GM15510 (cell line): ENCODE results near the gene URAD.

Source experiments
- POLR2A ChIP-seq: IDR thresholded peaks from 3 replicates; pipeline ENCODE4 v1.6.1; 2011; ENCODE audit warnings: borderline replicate concordance; ENCODE audit not compliant: insufficient read length; ENCODE audit errors: extremely low read depth

The URAD gene, protein sequence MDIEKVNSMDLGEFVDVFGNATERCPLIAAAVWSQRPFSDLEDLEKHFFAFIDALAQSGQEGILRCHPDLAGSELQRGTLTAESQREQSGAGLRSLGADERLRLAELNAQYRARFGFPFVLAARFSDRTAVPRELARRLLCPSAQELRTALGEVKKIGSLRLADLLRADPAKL

GRCh38 chr13:27988520-27988919, at the start of gene URAD:
Gene URAD (minus strand): TSS chr13:27988693. CDS start chr13:27988637, 56 bp downstream.
- no peak for TF ChIP-seq POLR2A

GRCh38 chr13:28037399-28037798, 48.9 kb upstream of the URAD start:
- no peak for TF ChIP-seq POLR2A

DNA sequence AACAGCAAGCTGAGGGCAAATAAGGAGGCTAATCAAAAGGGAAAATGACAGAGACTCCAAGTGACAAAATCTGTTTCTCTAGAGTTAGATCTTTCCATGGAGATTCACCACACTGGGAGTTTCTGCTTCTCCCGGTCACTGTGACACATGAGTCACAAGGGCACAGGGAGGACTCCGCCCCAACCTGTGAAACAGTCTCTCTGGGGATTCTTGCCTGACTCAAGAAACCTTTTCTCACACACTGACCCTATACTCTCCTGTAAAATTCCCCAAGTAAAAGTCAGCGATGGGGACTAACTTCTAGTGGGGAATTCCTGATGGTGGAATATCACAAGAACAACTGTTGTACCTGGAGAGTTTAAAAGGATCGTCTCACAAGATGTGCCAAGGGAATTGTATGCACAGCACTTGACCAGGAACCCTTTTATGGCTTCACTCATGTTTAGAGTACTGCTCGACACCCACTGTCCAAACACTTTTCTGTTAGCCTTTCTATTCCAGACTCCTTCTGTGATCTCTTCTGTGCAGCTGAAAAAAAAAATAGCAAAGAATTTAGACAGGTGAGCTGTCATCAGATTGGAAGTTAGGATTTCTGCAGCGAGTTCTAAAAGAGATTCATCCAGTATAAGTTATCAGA, 46.8 kb upstream of the URAD start:
- no peak for TF ChIP-seq POLR2A

GRCh38 chr13:28033894-28034655, 45.6 kb upstream of the URAD start:
- TF ChIP-seq POLR2A, result no peak

GRCh38 chr13:28031896-28032288, 43.4 kb upstream of the URAD start:
- no peak for TF ChIP-seq POLR2A

DNA sequence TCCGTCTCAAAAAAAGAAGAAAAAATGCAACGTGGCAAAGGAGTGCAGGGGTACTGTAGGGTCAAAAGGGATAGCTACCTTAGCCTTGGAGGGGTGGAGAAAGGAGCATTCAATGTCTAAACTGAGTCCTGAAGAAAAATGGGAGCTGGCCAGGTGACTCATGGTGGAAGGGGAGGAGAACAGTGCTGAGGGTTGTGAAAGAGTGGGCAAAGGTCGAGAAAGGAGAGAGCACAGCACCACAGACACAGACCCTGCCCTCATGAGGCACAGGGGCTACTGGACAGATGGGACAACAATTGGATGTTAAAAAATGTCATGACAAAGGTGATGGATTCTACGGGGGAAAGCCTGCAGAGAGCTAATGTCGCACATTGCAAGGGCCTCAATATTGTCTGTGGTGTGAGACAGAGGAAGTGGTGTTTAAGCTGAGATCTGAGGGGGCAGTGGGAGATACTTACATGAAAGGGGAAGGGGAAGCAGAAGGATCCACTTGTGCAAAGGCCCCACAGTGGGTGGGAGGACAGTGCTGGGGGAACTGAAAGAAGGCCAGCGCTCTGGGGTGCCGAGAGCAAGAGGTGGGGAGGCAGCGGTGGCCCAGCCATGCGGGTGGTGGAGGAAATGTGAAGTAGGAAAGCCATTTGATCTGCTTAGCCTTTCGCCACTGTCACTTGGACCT, 42.9 kb upstream of the URAD start:
- TF ChIP-seq POLR2A, result no peak

DNA sequence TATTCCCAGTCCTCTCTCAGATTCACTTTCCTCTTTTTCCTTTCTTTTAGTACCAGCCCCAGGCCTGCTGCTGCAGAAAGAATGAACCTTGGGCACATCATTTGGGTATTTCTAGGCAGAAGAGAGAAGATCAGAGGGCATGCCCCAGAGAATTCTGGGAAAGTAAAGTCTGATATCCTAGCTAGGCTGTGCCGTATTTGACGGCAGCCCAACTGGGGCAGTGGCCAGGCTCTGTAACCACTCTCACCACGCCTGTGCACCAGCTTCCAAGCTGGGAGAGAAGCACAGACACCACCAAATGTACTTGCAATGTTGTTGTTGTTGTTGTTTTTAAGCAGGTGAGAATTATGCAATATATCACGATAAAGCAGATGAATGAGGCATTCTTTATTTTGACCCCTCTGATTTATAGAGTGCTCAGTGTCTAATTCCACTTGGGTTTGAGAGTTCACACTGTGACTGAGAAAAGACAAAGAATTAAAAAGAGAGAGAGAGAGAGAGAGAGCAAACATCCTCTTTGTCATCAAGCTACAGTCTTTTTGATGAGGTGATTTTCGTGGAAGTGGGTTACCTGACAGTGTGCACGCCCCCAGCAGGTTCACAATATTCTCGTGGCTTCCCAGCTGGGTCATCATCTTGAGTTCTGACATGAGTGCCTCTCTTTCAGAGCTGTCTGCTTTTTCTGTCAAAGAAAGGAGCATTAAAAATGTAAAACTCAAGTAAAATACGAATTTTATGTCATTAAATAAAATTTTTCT, 39.3 kb upstream of the URAD start:
- TF ChIP-seq POLR2A, result no peak

DNA sequence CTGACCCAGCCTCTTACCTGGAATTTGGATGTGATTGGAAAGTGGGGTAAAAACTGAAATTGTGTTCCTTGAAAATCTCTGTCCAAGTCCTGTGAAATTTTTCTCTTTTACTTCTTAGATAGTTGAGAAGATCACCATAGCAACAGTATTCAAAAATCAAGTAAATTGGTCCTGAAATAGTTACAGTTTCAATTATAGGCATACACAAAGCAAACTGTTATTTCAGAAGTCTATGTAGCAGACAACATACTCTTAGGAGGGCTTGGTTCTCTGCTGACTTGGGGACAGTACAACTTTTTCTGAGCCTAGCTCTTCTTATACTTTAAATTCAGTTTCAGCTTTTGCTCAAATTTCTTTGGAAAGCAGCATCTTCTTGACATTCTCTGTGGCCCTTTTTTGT, 38.6 kb upstream of the URAD start:
- no peak for TF ChIP-seq POLR2A

DNA sequence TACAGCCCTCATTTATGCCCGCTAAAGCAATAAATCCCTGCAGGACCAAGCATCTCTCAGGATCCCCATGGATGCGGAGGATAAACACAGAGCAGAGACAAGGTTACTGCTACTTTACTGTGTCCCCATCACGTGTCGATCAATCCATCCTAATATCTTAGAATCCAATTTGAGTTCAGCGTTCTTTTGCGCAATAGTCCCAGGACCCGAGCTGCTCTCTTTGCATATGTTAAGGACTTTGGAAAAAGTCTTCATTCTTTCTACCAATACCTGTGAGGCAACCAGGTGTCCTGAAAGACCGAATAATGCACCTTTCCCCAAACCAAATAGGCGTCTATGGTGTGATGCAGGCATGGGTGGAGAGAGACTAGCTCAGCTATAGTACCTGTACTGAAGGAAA, 38.0 kb upstream of the URAD start:
- no peak for TF ChIP-seq POLR2A

- no peak for TF ChIP-seq POLR2A
Observed at GRCh38 chr13:28022848-28023518, 34.5 kb upstream of the URAD start.

- no peak for TF ChIP-seq POLR2A
Observed at GRCh38 chr13:28014301-28014700, 25.8 kb upstream of the URAD start.

DNA sequence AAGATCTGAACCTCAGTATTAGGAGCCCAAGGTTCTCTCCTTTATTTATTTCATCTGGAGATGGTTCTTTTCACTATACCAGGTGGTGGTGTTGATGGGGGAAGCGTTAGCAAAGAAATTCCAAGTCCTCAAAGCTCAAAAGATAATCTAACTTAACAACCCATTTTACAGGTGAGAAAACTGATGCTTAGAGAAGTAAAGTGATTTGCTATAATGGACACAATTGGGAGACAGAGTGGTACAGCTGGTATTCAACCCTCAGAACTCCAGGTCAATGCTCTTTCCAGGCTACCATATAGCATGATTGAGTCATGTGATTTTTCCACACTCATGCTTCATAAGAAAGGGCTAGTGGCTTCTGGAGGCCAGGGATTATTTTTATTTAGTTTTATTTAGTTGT, 25.0 kb upstream of the URAD start:
- TF ChIP-seq POLR2A, result no peak

GRCh38 chr13:28012896-28013295, 24.4 kb upstream of the URAD start:
- no peak for TF ChIP-seq POLR2A

- TF ChIP-seq POLR2A, result no peak
Observed at GRCh38 chr13:28012383-28012782, 23.9 kb upstream of the URAD start.
